Esophagus muscularis mucosa (tissue), 4 donors: Measurements from ENCODE around the gene IFITM2. TPM values are rescaled to one million over a fixed set of nuclear protein-coding genes. Genes with fewer than 3 reads are reported as not detected.

Experiments
- DNase-seq: peaks from one replicate; pipeline ENCODE4 v3.0.0-alpha.2; 2017; ENCODE audit errors: extremely low spot score
- H3K27ac ChIP-seq, 4 donors: fragments of 200-600 bp; sonication (generic); replicated peaks in 1 of 4; 1 replicate in 3 of 4; 2 replicates in 1 of 4; pipeline ENCODE4 v1.5.1; 2016 to 2019; ENCODE audit warnings: mild to moderate bottlenecking in 1 of 4
- H3K27me3 ChIP-seq, 4 donors: fragments of 200-600 bp; sonication (generic); one replicate each; pipeline versions ENCODE4 v1.5.1 to v1.6.0; 2016 to 2019
- H3K36me3 ChIP-seq, 4 donors: fragments of 200-600 bp; sonication (generic); one replicate each; pipeline ENCODE4 v1.5.1; 2016 to 2019
- H3K4me1 ChIP-seq, 4 donors: fragments of 200-600 bp; sonication (generic); one replicate each; pipeline ENCODE4 v1.5.1; 2016 to 2019
- H3K4me3 ChIP-seq, 4 donors: fragments of 200-600 bp; sonication (generic); 1 replicate in 2 of 4; 2 replicates in 2 of 4; pipeline ENCODE4 v1.5.1; 2016 to 2019; ENCODE audit warnings: mild to moderate bottlenecking in 4 of 4, moderate library complexity in 1 of 4
- H3K9me3 ChIP-seq, 4 donors: fragments of 200-600 bp; sonication (generic); 1 replicate in 3 of 4; 2 replicates in 1 of 4; pipeline ENCODE4 v1.5.1; 2016 to 2019
- CTCF ChIP-seq, 3 experiments: fragments of 200-600 bp in 2 of 3; fragments of 450-650 bp in 1 of 3; sonication (generic) in 2 of 3; IDR thresholded peaks; one replicate each; pipeline ENCODE4 v1.5.1; 2017 to 2019; ENCODE audit warnings: antibody characterized with exemption in 3 of 3, mild to moderate bottlenecking in 2 of 3, moderate library complexity in 1 of 3
- EP300 ChIP-seq: sonication (generic); formaldehyde crosslinking; IDR thresholded peaks from one replicate; pipeline ENCODE4 v1.6.1; 2017; ENCODE audit warnings: antibody characterized with exemption
- POLR2A ChIP-seq: fragments of 450-650 bp; IDR thresholded peaks from one replicate; pipeline ENCODE4 v1.6.1; 2017; ENCODE audit warnings: antibody characterized with exemption, moderate library complexity, mild to moderate bottlenecking, low read depth
- POLR2AphosphoS5 ChIP-seq, 2 donors: sonication (generic); formaldehyde crosslinking; IDR thresholded peaks; one replicate each; pipeline ENCODE4 v1.6.1; 2017; ENCODE audit warnings: antibody characterized with exemption in 2 of 2
- WGBS: methylation state at CpG from one replicate; pipeline ENCODE4 v1.1.5; 2018; 5-methylcytosine and 5-hydroxymethylcytosine counted together
- intact Hi-C: fragments of 100-400 bp; cut with DNase I; formaldehyde crosslinking; loops from one replicate; pipeline ENCODE4 v1.15.1; 2023
- total RNA-seq, 4 donors: library from RNA; depleted of rRNA; stranded (reverse); fragments of >200 nt; gene quantifications; one replicate each; pipeline versions ENCODE4 v1.1.0 to v1.2.1, GENCODE V29; 2016

Gene IFITM2
- total RNA-seq, 4 donors from 2014 or later = 92.2 to 235 (median 194) TPM

DNA sequence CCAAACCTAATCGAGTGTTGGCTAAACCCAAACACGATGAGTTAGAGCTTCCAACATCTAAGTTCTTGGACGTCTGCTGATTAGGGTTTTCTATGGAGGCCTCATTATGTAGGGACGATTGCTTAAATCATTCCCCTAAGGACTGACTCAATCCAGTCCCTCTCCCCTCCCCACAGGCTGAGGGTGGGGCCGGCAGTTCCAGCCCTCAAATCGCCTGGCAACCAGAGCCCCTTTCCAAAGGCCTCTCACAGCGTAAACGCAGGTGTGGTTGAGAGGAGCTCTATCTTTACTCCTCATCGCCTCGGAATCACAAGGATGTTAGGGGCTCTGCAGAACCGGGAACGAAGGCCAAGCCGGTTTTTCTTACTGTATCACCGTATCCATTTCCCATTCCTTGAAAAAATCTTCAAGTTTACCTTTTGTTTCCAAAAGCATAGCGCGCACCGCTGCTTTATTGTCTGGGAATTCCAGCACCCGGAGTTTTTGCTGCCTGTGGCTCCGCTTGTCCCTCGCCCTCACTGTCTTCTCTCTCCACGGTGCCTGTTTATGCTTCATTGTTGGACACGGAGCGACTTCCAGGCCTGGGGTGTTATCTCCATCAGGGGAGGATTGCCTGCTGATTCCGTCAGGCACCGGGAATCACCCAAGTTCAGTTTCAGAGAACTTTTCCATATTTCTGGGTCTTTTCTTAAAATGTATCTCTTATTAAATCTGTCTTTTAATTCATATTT is 26.8 kb downstream of the IFITM2 start:
- TF ChIP-seq EP300 = no peak
- TF ChIP-seq POLR2AphosphoS5 (IDR thresholded peaks at IDR 0.05) = peak in 1 of 2 donors; percentile 33
- no peaks in the 10 kb centered on the region for H3K36me3 ChIP-seq
- no peak overlapping the region for H3K4me3 ChIP-seq
- 66% methylated on average over 25 of the region's 25 CpGs for WGBS
- H3K9me3 ChIP-seq = no peaks in the 10 kb centered on the region
- H3K27ac ChIP-seq = peak overlapping the region in 1 of 4 donors; percentile 76
- H3K27me3 ChIP-seq = no peaks in the 10 kb centered on the region
- H3K4me1 ChIP-seq = peaks cover 15 to 31% (median 21%) of the 10 kb centered on the region in 4 donors
- no peak for DNase-seq
- intact Hi-C loops = no loop called here

- H3K4me1 ChIP-seq = peaks cover 15 to 31% (median 21%) of the 10 kb centered on the region in 4 donors
- no peaks in the 10 kb centered on the region for H3K9me3 ChIP-seq
- no peak for DNase-seq
- TF ChIP-seq CTCF (IDR thresholded peaks at IDR 0.05) (no peak), POLR2A (no peak), POLR2AphosphoS5 (IDR thresholded peaks at IDR 0.05) (no peak), EP300 (no peak)
- no peaks in the 10 kb centered on the region for H3K36me3 ChIP-seq
- 63% methylated on average over 15 of the region's 15 CpGs for WGBS
- peak overlapping the region; percentile 60 to 76 (median 64) for H3K27ac ChIP-seq
- peaks cover 0 to 2% (median 0%) of the 10 kb centered on the region in 4 donors for H3K27me3 ChIP-seq
- intact Hi-C loops = no loop called here
- H3K4me3 ChIP-seq = no peak overlapping the region
Observed at GRCh38 chr11:335779-336658, 28.4 kb downstream of the IFITM2 start.

- WGBS = 86% methylated on average over 4 of the region's 4 CpGs
- Histone ChIP-seq H3K27me3 (peaks cover 0 to 2% (median 0%) of the 10 kb centered on the region in 4 donors), H3K4me1 (peaks cover 15 to 31% (median 21%) of the 10 kb centered on the region in 4 donors), H3K27ac (peak overlapping the region; percentile 60 to 76 (median 64)), H3K9me3 (no peaks in the 10 kb centered on the region), H3K36me3 (no peaks in the 10 kb centered on the region), H3K4me3 (no peak overlapping the region)
- DNase-seq = no peak
- TF ChIP-seq POLR2AphosphoS5 (IDR thresholded peaks at IDR 0.05) (no peak), EP300 (no peak), POLR2A (no peak), CTCF (IDR thresholded peaks at IDR 0.05) (no peak)
- intact Hi-C loops = no loop called here
Observed at GRCh38 chr11:336659-337198, 29.1 kb downstream of the IFITM2 start.

- Histone ChIP-seq H3K27ac (no peak overlapping the region), H3K27me3 (peaks cover 0 to 2% (median 0%) of the 10 kb centered on the region in 4 donors), H3K9me3 (no peaks in the 10 kb centered on the region), H3K4me3 (no peak overlapping the region), H3K36me3 (no peaks in the 10 kb centered on the region), H3K4me1 (peaks cover 15 to 31% (median 21%) of the 10 kb centered on the region in 4 donors)
- intact Hi-C loops = no loop called here
- TF ChIP-seq POLR2AphosphoS5 (IDR thresholded peaks at IDR 0.05) = no peak
- no peak for TF ChIP-seq CTCF (IDR thresholded peaks at IDR 0.05)
- no peak for TF ChIP-seq EP300
- TF ChIP-seq POLR2A = no peak
- 98% methylated on average over 6 of the region's 6 CpGs for WGBS
- no peak for DNase-seq
Observed at GRCh38 chr11:337711-338110, 30.1 kb downstream of the IFITM2 start.

- Histone ChIP-seq H3K27me3 (peaks cover 0 to 2% (median 0%) of the 10 kb centered on the region in 4 donors), H3K4me1 (peaks cover 15 to 20% (median 17%) of the 10 kb centered on the region in 4 donors), H3K4me3 (no peak overlapping the region), H3K27ac (no peak overlapping the region), H3K9me3 (no peaks in the 10 kb centered on the region), H3K36me3 (no peaks in the 10 kb centered on the region)
- no peak for TF ChIP-seq CTCF (IDR thresholded peaks at IDR 0.05)
- TF ChIP-seq POLR2A = no peak
- intact Hi-C loops = no loop called here
- no peak for DNase-seq
- WGBS = 90% methylated on average over 2 of the region's 2 CpGs
Observed at GRCh38 chr11:339963-340362, 32.3 kb downstream of the IFITM2 start.
